HL-60 (cell line): ENCODE results near the gene ZC3H10.

Source experiments
- DNase-seq, 2 experiments: peaks; one replicate each; pipeline ENCODE4 v3.0.0-alpha.2; 2010 to 2020; ENCODE audit warnings: low read depth in 1 of 2, low spot score in 1 of 2
- H3K27ac ChIP-seq: fragments of 250-450 bp; sonication (Bioruptor Pico); replicated peaks from 2 replicates; pipeline ENCODE4 v1.5.1; 2020; ENCODE audit warnings: mild to moderate bottlenecking, moderate library complexity
- H3K27me3 ChIP-seq: fragments of 250-450 bp; sonication (Bioruptor Pico); 2 replicates; pipeline ENCODE4 v1.5.1; 2021; ENCODE audit warnings: mild to moderate bottlenecking, moderate library complexity; ENCODE audit not compliant: insufficient read depth, poor library complexity, severe bottlenecking
- H3K4me3 ChIP-seq: replicated peaks from 2 replicates; pipeline ENCODE4 v1.5.1; 2011; ENCODE audit warnings: mild to moderate bottlenecking, control low read depth, low read length; ENCODE audit not compliant: insufficient read depth
- CTCF ChIP-seq: IDR thresholded peaks from one replicate; pipeline ENCODE4 v1.5.1; 2011; ENCODE audit warnings: low read length, control low read depth, inconsistent platforms; ENCODE audit not compliant: insufficient read depth
- GABPA ChIP-seq: IDR thresholded peaks from 2 replicates; pipeline ENCODE4 v1.6.1; 2012; ENCODE audit warnings: low read depth
- POLR2AphosphoS5 ChIP-seq: IDR thresholded peaks from 2 replicates; pipeline ENCODE4 v1.6.1; 2012; ENCODE audit warnings: low read depth
- SPI1 ChIP-seq: IDR thresholded peaks from 2 replicates; pipeline ENCODE4 v1.6.1; 2012; ENCODE audit warnings: low read depth, mild to moderate bottlenecking, borderline replicate concordance
- TF ChIP-seq, protein P1 (sequence below): IDR thresholded peaks from 2 replicates; pipeline ENCODE4 v1.6.1; 2012; ENCODE audit warnings: low read depth; ENCODE audit not compliant: insufficient replicate concordance

The ZC3H10 gene

GRCh38 chr12:56105609-56105902 is 12.5 kb upstream of the ZC3H10 start:
- TF ChIP-seq CTCF (no peak), POLR2AphosphoS5 (no peak), GABPA (no peak), SPI1 (no peak)
- TF ChIP-seq, protein P1, sequence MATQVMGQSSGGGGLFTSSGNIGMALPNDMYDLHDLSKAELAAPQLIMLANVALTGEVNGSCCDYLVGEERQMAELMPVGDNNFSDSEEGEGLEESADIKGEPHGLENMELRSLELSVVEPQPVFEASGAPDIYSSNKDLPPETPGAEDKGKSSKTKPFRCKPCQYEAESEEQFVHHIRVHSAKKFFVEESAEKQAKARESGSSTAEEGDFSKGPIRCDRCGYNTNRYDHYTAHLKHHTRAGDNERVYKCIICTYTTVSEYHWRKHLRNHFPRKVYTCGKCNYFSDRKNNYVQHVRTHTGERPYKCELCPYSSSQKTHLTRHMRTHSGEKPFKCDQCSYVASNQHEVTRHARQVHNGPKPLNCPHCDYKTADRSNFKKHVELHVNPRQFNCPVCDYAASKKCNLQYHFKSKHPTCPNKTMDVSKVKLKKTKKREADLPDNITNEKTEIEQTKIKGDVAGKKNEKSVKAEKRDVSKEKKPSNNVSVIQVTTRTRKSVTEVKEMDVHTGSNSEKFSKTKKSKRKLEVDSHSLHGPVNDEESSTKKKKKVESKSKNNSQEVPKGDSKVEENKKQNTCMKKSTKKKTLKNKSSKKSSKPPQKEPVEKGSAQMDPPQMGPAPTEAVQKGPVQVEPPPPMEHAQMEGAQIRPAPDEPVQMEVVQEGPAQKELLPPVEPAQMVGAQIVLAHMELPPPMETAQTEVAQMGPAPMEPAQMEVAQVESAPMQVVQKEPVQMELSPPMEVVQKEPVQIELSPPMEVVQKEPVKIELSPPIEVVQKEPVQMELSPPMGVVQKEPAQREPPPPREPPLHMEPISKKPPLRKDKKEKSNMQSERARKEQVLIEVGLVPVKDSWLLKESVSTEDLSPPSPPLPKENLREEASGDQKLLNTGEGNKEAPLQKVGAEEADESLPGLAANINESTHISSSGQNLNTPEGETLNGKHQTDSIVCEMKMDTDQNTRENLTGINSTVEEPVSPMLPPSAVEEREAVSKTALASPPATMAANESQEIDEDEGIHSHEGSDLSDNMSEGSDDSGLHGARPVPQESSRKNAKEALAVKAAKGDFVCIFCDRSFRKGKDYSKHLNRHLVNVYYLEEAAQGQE = no peak
- DNase-seq = no peak
- no peaks in the 10 kb centered on the region for H3K27me3 ChIP-seq
- peak overlapping the region; percentile 97 for H3K27ac ChIP-seq
- H3K4me3 ChIP-seq = peak overlapping the region; percentile 90

DNA sequence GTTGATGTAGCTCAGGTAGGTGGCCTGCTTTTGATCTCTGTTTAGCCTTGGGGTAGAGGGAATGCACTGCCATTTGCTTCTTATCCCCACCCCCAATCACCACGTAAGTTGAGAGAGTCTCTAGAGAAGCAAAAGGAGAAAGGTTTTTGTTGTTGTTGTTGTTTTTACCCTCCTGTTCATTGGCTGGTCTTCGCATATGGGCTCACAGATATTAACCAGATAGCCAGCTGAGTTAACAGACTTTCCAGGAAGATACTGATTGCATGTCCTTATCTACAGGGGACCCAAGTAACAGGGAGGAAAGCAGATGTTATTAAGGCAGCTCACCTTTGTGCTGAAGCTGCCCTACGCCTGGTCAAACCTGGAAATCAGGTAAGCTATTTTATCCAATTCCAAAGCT is 10.8 kb upstream of the ZC3H10 start:
- TF ChIP-seq POLR2AphosphoS5 (no peak), SPI1 (no peak), CTCF (no peak), GABPA (no peak)
- TF ChIP-seq, protein P1 = no peak
- Histone ChIP-seq H3K27me3 (no peaks in the 10 kb centered on the region), H3K4me3 (no peak overlapping the region), H3K27ac (no peak overlapping the region)
- no peak for DNase-seq

DNA sequence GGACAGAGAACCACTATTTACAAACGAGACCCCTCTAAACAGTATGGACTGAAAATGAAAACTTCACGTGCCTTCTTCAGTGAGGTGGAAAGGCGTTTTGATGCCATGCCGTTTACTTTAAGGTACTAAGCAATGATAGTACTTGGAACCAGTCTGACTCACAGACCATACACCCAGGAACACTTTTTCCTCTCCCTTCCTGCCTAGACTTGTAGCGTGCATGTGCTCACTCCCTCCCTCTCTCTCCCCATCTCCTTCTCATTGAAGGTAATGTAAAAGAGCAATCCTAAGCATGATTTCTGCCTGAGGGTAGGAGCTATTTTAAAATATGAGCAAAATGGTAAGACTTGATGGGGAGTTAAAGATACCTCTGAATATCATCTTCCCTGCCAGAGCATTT is 7.5 kb upstream of the ZC3H10 start:
- DNase-seq = no peak

More for the DNA sequence above, 7.5 kb upstream of the ZC3H10 start:
- no peak overlapping the region for H3K4me3 ChIP-seq
- no peak for TF ChIP-seq SPI1
- TF ChIP-seq CTCF = no peak
- no peak for TF ChIP-seq POLR2AphosphoS5
- H3K27ac ChIP-seq = no peak overlapping the region
- H3K27me3 ChIP-seq = no peaks in the 10 kb centered on the region
